ENCODE results near the gene RNF2. TPM values are rescaled to one million over a fixed set of nuclear protein-coding genes. Genes with fewer than 3 reads are reported as not detected.

Gene RNF2
- total and polyA plus RNA-seq, 7 donors, result 5.0 to 15.3 (median 8.2) TPM

DNA sequence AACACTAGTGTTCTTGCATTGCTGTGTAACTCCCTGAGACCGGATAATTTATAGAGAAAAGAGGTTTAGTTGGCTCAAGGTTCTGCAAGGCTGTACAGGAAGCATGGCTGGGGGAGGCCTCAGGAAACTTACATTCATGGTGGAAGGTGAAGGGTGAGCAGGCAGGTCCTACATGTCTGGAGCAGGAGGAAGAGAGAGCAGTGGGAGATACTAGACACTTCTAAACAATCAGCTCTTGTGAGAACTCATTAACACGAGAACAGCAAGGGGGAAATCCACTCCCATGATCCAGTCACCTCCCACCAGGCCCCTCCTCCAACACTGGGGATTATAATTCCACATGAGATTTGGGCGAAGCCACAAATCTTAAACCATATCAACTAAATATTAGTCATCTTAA is 30.1 kb downstream of the RNF2 start:
- Histone ChIP-seq H3K27ac (no peak overlapping the region), H3K27me3 (ENCODE audit: insufficient read depth in 3 of 3, low read length in 2 of 3) (no peaks in the 10 kb centered on the region), H3K36me3 (ENCODE audit: insufficient read depth in 1 of 2, low read depth in 1 of 2) (no peaks in the 10 kb centered on the region), H3K4me1 (no peaks in the 10 kb centered on the region), H3K9me3 (no peaks in the 10 kb centered on the region), H3K4me3 (no peak overlapping the region)
- ATAC-seq, result no peak
- intact Hi-C loops (cut with DNase I), result no loop called here
- WGBS, 3 donors, result 84 to 88% (median 86%) methylated on average over 3 of the region's 3 CpGs
- no peak for DNase-seq
- TF ChIP-seq CTCF (IDR thresholded peaks at IDR 0.05), result no peak

DNA sequence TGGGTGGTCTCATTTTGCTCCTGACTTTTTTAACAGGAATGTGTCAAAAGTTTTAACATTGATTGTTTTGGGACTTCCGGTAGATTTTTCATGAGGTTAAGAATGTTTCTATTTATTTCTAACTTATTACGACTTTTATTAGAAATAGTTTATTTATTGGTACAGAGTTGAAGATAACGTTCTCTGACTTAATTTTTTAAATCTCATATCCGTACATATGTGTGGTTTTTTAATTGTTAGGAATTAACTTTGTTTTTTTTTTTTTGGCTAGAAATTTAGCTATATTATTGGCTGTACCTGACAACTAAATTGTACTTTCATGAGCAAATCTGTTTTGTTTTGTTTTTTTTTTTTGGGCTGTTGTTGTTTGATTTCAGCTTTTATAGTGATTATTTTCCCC is 32.0 kb downstream of the RNF2 start:
- TF ChIP-seq CTCF (IDR thresholded peaks at IDR 0.05), result no peak
- WGBS, 3 donors, result 83 to 88% (median 85%) methylated on average over 4 of the region's 4 CpGs

DNA sequence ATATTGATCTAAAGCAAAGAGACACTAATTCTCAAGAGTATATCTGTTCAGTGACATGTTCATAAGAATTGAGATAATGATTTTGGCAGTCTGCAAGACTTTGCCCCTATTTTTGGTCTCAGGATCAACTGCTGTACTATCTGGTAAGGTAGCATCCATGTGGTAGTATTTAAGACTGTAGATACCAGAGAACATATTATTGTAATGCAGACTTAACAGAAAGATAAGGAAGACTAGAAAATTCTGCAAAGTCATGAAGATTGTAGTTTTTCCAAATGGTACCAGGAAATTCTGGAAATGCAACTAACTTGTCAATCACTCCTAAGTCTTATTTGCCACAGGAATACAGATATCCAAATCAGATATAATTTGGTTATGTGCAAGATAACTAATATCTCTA is 35.1 kb downstream of the RNF2 start:
- no peak for TF ChIP-seq CTCF (IDR thresholded peaks at IDR 0.05)
- intact Hi-C loops (cut with DNase I), result no loop called here
- Histone ChIP-seq H3K36me3 (ENCODE audit: insufficient read depth in 1 of 2, low read depth in 1 of 2) (no peaks in the 10 kb centered on the region), H3K4me1 (no peaks in the 10 kb centered on the region), H3K27me3 (ENCODE audit: insufficient read depth in 3 of 3, low read length in 2 of 3) (no peaks in the 10 kb centered on the region), H3K4me3 (no peak overlapping the region), H3K27ac (no peak overlapping the region), H3K9me3 (no peaks in the 10 kb centered on the region)
- DNase-seq, result no peak
- no peak for ATAC-seq

More for the DNA sequence above, 32.0 kb downstream of the RNF2 start:
- DNase-seq (no peak), ATAC-seq (no peak)
- no peak overlapping the region for H3K27ac ChIP-seq
- H3K4me3 ChIP-seq, result no peak overlapping the region
- H3K27me3 ChIP-seq (ENCODE audit: insufficient read depth in 3 of 3, low read length in 2 of 3), result no peaks in the 10 kb centered on the region
- H3K36me3 ChIP-seq (ENCODE audit: insufficient read depth in 1 of 2, low read depth in 1 of 2), result no peaks in the 10 kb centered on the region
- no peaks in the 10 kb centered on the region for H3K4me1 ChIP-seq
- intact Hi-C loops (cut with DNase I), result no loop called here
- no peaks in the 10 kb centered on the region for H3K9me3 ChIP-seq

DNA sequence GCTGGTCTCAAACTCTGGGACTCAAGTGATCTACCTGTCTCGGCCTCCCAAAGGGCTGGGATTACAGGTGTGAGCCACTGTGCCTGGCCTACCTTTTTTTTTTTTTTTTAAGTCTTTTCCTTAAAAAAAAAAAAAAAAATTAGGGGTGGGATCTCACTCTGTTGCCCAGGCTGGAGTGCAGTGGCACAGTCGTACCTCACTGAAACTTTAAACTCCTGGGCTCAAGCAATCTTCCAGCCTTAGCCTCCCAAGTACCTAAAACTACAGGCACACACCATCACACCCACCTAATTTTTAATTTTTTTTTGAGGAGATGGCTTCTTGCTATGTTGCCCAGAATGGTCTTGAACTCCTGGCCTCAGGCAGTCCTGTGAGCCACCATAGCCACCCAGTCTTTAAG is 38.5 kb downstream of the RNF2 start:
- ATAC-seq, result no peak

More for the DNA sequence above, 38.5 kb downstream of the RNF2 start:
- Histone ChIP-seq H3K36me3 (ENCODE audit: insufficient read depth in 1 of 2, low read depth in 1 of 2) (peaks cover 0 to 17% of the 10 kb centered on the region in 2 donors), H3K4me1 (no peaks in the 10 kb centered on the region), H3K4me3 (no peak overlapping the region), H3K9me3 (no peaks in the 10 kb centered on the region), H3K27me3 (ENCODE audit: insufficient read depth in 3 of 3, low read length in 2 of 3) (no peaks in the 10 kb centered on the region), H3K27ac (no peak overlapping the region)
- no peak for DNase-seq
- intact Hi-C loops (cut with DNase I), result no loop called here
- no peak for TF ChIP-seq CTCF (IDR thresholded peaks at IDR 0.05)
- 91 to 97% (median 94%) methylated on average over 2 of the region's 2 CpGs for WGBS, 3 donors

Measured in psoas muscle (tissue), 8 donors.